LoVo (cell line): Measurements from ENCODE around the gene TARS2.
A peak's percentile ranks its signal among the peaks of the same experiment; 100 is the strongest.

Experiments used
- DNase-seq: peaks from one replicate; pipeline ENCODE4 v3.0.0-alpha.2; 2016; ENCODE audit warnings: low spot score

The TARS2 gene

DNA sequence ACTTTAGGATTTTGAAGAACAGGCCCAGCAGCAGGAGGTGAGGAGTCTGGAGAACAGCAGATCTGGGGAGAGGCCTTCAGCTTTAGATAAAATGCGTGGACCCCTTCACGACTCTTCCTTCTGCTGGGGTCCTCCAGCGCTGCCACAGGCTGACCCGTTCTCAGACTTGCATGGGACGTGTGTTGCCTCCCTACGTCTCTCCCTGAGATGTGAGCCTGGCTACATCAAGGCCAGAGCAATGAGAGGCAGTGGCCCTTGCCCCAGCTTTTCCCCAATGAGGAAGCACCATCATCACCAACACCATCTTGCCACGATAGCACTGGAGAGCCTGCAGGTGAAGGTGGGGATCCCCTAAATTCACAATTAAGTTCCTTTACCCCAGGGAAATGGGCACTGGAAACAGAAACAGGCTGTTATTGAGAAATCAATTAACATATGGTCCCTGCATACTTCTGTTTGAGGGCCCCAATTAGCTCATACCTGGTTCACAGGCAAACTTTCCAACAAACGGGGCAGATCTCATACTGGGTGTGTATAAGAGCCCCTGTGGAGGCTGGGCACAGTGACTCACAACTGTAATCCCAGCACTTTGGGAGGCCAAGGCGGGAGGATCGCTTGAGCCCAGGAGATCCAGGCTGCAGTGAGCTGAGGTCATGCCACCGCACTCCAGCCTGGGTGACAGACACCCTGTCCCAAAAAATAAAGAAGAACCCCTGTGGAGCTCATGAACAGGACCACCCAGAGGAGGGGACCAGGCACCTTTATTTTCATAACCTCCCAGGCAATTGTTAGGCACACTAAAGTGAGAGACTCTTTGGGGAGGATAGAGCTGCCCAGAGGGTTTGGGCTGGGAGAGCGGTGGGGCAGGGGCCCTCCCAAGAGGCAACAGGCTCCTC lies 49.9 kb downstream of the TARS2 start:
- DNase-seq = no peak

DNA sequence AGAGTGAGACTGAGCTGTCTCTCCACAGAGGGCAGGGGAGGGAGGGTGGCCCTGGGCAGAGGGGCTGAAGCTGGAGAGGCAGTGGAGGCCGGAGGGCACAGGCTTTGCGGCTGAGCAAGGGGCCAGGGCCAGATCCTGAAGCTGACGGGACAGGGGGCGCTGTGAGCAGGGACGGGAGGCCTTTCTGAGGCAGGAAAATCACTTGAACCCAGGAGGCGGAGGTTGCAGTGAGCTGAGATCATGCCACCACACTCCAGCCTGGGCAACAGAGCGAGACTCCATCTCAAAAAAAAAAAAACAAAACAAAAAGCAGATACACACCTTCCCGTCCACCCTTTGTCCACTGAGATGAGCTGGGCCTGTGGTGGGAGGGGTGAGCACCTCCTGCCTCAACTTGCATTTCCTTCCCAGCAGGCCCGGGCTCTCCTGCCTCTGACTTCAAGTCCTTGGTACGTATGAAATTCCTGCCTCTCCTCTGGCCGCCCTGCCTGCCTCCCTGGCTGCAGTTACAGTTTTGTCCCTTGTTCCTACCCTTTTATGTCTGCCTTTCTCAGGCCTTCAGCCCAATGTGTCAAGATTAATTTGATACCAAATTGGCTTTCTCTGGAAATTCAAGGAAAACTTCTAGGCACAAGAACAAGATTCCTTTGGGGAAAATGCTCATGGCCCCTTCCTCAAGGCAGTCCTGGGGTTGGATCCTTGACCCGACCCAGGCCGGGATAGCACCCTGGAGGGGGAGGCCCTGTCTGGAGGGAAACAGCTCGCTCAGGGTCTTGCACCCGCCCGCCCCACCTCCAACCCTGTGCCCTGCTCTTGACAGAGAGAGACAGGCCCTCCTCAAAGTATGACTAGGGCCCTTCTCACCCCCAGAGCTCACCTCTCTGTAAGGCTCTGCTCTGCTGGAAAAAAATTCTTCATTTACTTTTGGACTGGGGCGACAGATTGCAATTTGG lies 50.8 kb downstream of the TARS2 start:
- no peak for DNase-seq

GRCh38 chr1:150543500-150544143 lies 56.4 kb downstream of the TARS2 start:
- no peak for DNase-seq

DNA sequence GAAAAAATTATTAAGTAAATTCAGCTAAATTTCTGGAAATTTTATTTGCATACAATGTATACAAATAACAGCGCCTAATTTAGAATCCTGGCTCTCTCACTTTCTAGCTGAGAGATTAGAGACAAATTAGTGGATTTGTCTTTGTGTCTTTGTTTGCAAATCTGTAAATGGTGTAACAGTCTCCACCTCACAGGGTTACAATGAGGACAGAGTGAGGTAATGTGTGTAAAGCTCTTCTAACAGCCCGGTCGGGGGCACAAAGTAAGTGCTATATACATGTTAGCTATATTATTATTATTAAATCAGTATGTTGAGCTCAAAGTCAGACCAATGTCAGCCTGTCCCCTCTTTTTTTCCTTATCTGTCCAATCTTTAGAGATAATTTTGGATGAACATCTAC lies 57.0 kb downstream of the TARS2 start:
- DNase-seq = no peak

DNA sequence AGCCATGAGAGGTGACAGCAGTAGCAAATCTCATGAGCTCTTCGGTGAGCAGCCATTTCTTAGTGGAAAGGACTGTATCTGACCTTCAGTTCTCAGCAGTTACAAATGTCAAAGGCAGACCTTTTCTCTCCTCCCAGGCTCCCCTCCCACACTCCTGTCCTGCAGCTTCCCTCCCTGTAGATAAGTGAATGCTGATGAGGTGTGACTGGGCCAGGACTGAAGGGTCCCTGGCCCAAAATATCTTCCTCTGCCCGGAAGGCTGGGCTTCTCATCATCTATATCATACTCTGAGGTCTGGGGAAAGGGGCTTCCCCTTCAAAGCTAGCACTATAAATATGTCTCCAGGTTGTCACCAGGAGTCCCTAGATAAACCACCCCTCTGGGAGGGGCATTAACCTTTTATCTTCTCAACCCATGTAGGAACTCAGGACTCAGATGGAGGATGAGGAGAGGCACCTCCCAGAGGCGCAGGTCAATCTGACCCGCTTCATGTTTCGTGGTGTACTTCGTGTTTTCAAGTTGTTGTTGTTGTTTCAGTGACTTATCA lies 58.3 kb downstream of the TARS2 start:
- DNase-seq = no peak

GRCh38 chr1:150546294-150546937 lies 59.2 kb downstream of the TARS2 start:
- DNase-seq = no peak

DNA sequence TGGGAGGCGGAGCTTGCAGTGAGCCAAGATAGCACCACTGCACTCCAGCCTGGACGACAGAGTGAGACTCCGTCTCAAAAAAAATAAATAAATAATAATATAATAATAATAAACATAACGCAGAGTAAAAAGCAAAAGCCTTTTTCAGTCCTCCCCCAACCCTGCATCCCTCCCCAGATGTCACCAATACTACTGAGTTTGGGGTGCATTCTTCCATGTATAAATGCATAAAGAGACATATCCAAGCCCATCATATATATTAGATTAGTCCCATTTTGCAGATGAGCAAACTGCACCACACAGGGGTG lies 61.1 kb downstream of the TARS2 start:
- DNase-seq = no peak

GRCh38 chr1:150548632-150549495 lies 61.6 kb downstream of the TARS2 start, which contains the start of gene ADAMTSL4:
Gene ADAMTSL4, plus strand, starts transcription at chr1:150549408. Its CDS starts 2,881 bp downstream, at chr1:150552289.
- peak; percentile 70 for DNase-seq

- no peak for DNase-seq
Measured at GRCh38 chr1:150549496-150550221, 62.4 kb downstream of the TARS2 start.

- DNase-seq = no peak
Measured at GRCh38 chr1:150550222-150551050, 63.2 kb downstream of the TARS2 start.

DNA sequence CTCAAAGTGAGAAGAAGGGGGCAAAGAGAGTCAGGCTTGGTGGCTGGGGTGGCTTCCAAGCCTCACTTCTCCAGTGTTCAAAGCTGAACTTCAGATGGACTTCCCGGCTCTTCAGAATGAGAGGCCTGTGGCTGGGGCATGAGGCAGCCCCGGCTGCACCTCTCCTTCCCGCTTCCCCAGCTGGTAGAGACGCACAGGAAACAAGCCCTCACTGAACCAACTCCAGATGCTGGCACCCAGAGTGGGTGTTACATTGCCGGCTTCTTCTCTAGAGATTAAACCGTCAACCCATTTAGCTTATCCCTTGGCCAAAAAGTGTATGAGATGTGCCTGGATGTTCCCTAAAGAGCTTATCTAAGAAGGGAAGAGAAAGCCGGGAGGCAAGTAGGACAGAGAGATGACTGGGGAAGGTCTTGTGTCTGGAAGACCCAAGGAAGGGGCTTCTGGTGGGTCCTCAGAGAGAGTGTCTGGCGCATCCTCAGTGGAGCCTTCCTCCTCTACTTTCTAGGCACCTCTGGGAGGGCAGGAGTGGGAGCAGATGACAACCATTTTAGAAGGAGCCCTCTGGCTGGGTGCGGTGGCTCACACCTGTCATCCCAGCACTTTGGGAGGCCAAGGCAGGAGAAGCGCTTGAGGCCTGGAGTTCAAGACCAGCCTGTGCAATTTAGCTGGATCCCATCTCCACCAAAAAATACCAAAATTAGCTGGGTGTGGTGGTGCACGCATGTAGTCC lies 64.0 kb downstream of the TARS2 start:
- DNase-seq = no peak

DNA sequence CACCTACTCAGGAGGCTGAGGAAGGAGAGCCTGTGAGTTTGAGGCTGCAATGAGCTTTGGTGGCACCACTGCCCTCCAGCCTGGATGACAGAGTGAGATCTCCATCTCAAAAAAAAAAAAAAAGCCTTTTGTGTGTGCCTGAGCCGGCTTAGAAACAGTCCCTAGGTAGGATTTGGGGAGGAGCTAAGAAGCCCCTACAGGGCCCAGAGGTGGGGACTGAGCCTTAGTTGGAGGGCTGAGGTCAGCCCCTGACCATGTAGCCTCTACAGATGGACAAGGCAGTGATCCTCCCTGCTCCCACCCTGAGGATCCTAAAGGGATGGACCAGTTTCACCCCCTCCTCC lies 64.5 kb downstream of the TARS2 start:
- DNase-seq = no peak

DNA sequence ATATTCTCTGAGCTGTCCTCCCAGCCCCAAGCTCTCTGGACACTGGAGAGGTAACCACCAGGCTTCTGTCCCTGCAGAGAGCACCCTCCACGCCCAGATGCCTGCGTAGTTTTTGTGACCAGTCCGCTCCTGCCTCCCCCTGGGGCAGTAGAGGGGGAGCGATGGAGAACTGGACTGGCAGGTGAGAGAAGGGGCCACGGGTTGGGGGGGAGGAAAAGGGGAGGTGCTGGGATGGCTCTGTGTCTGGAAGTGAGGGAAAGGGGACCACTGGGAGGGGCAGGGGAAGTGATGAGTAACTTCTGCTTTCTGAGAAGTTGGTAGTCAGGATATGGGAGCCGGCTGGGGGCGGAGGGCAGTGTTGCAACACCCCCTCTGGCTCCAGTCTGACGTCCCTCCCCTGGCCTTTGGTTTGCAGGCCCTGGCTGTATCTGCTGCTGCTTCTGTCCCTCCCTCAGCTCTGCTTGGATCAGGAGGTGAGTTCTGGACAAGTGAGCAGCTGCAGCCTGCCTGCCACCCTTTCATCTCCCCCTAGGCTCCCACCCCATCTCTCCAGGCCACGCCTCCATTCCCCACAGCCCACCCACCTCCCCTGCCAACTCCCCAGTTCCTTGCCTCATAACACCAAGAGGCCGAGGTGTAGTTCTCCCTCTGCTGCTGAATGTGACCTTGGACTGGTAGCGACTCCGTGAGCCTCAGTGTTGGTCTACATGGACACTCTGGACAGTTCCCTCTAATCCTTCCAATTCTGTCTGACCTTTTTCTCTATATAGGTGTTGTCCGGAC lies 65.1 kb downstream of the TARS2 start:
- DNase-seq = no peak

DNA sequence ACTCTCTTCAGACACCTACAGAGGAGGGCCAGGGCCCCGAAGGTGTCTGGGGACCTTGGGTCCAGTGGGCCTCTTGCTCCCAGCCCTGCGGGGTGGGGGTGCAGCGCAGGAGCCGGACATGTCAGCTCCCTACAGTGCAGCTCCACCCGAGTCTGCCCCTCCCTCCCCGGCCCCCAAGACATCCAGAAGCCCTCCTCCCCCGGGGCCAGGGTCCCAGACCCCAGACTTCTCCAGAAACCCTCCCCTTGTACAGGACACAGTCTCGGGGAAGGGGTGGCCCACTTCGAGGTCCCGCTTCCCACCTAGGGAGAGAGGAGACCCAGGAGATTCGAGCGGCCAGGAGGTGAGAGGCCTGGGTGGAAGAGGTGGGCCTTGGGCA lies 65.7 kb downstream of the TARS2 start:
- no peak for DNase-seq

- no peak for DNase-seq
Measured at GRCh38 chr1:150553392-150554085, 66.3 kb downstream of the TARS2 start.

GRCh38 chr1:150554086-150554452 lies 66.8 kb downstream of the TARS2 start:
- DNase-seq = no peak
